HG03460 (cell line): ENCODE data around the gene N4BP2L2.

Source experiments
- ATAC-seq: cut with Tn5 transposase; IDR thresholded peaks from one replicate; pipeline ENCODE4 v1.9.1; 2021; ENCODE audit not compliant: unreplicated experiment

The N4BP2L2 gene

GRCh38 chr13:32535115-32535514 is 3.5 kb downstream of the N4BP2L2 start:
- no peak for ATAC-seq

- peak; percentile 79 for ATAC-seq
These were observed 7.7 kb downstream of the N4BP2L2 start for GRCh38 chr13:32530841-32531253.

- no peak for ATAC-seq
These were observed 10.2 kb downstream of the N4BP2L2 start for GRCh38 chr13:32528358-32528757.

- no peak for ATAC-seq
These were observed 11.4 kb downstream of the N4BP2L2 start for GRCh38 chr13:32527151-32527550.

- ATAC-seq: no peak
These were observed 12.8 kb downstream of the N4BP2L2 start for GRCh38 chr13:32525766-32526165.

GRCh38 chr13:32515246-32515645 is 23.3 kb downstream of the N4BP2L2 start:
- no peak for ATAC-seq

GRCh38 chr13:32511482-32511881 is 27.1 kb downstream of the N4BP2L2 start:
- ATAC-seq: no peak

- ATAC-seq: no peak
These were observed 33.7 kb downstream of the N4BP2L2 start for GRCh38 chr13:32504876-32505275.

- ATAC-seq: no peak
These were observed 34.3 kb downstream of the N4BP2L2 start for GRCh38 chr13:32504263-32504662.

- ATAC-seq: no peak
These were observed 34.9 kb downstream of the N4BP2L2 start for GRCh38 chr13:32503727-32504126.

GRCh38 chr13:32501064-32501463 is 37.5 kb downstream of the N4BP2L2 start:
- ATAC-seq: no peak

- no peak for ATAC-seq
These were observed 38.9 kb downstream of the N4BP2L2 start for GRCh38 chr13:32499538-32500210.

GRCh38 chr13:32497589-32497988 is 41.0 kb downstream of the N4BP2L2 start:
- no peak for ATAC-seq

GRCh38 chr13:32496599-32497160 is 41.9 kb downstream of the N4BP2L2 start:
- no peak for ATAC-seq

- ATAC-seq: no peak
These were observed 42.8 kb downstream of the N4BP2L2 start for GRCh38 chr13:32495841-32496240.

- ATAC-seq: no peak
These were observed 43.2 kb downstream of the N4BP2L2 start for GRCh38 chr13:32495429-32495828.

GRCh38 chr13:32491028-32491427 is 47.6 kb downstream of the N4BP2L2 start:
- ATAC-seq: no peak

- ATAC-seq: no peak
These were observed 61.7 kb downstream of the N4BP2L2 start for GRCh38 chr13:32476892-32477291.

GRCh38 chr13:32476021-32476731 is 62.4 kb downstream of the N4BP2L2 start:
- ATAC-seq: no peak

GRCh38 chr13:32474999-32475792 is 63.4 kb downstream of the N4BP2L2 start:
- no peak for ATAC-seq

GRCh38 chr13:32473650-32474049 is 64.9 kb downstream of the N4BP2L2 start:
- ATAC-seq: no peak
